Measurements from ENCODE around the gene JPH3. TPM values are rescaled to one million over a fixed set of nuclear protein-coding genes. Genes with fewer than 3 reads are reported as not detected.

JPH3 gene
- 3.7 TPM for polyA plus RNA-seq (2012; ENCODE audit: insufficient read depth, insufficient read length)

GRCh38 chr16:87602001-87602775, at the start of gene JPH3:
Gene JPH3 (plus strand): TSS chr16:87602508. CDS start chr16:87603147, 639 bp downstream.
- DNase-seq (ENCODE audit: low read depth, low spot score), result peak; percentile 9
- peak within 1 kb of the TSS; percentile 23 for H3K4me3 ChIP-seq (ENCODE audit: low read length)

GRCh38 chr16:87552772-87553573, 49.3 kb upstream of the JPH3 start:
- DNase-seq (ENCODE audit: low read depth, low spot score), result no peak

GRCh38 chr16:87554754-87555427, 47.4 kb upstream of the JPH3 start:
- no peak for DNase-seq (ENCODE audit: low read depth, low spot score)
- no peak overlapping the region for H3K4me3 ChIP-seq (ENCODE audit: low read length)

More at GRCh38 chr16:87552772-87553573, 49.3 kb upstream of the JPH3 start:
- no peak overlapping the region for H3K4me3 ChIP-seq (ENCODE audit: low read length)

- DNase-seq (ENCODE audit: low read depth, low spot score), result no peak
These were observed 46.7 kb upstream of the JPH3 start for GRCh38 chr16:87555647-87556046.

GRCh38 chr16:87556941-87557459, 45.3 kb upstream of the JPH3 start:
- H3K4me3 ChIP-seq (ENCODE audit: low read length), result no peak overlapping the region
- DNase-seq (ENCODE audit: low read depth, low spot score), result no peak

More at GRCh38 chr16:87555647-87556046, 46.7 kb upstream of the JPH3 start:
- no peak overlapping the region for H3K4me3 ChIP-seq (ENCODE audit: low read length)

GRCh38 chr16:87558682-87559081, 43.6 kb upstream of the JPH3 start:
- H3K4me3 ChIP-seq (ENCODE audit: low read length), result no peak overlapping the region
- DNase-seq (ENCODE audit: low read depth, low spot score), result no peak

- DNase-seq (ENCODE audit: low read depth, low spot score), result no peak
- no peak overlapping the region for H3K4me3 ChIP-seq (ENCODE audit: low read length)
These were observed 42.4 kb upstream of the JPH3 start for GRCh38 chr16:87559945-87560344.

GRCh38 chr16:87560428-87561199, 41.7 kb upstream of the JPH3 start:
- DNase-seq (ENCODE audit: low read depth, low spot score), result peak; percentile 18
- no peak overlapping the region for H3K4me3 ChIP-seq (ENCODE audit: low read length)

GRCh38 chr16:87561200-87562105, 40.9 kb upstream of the JPH3 start:
- DNase-seq (ENCODE audit: low read depth, low spot score), result no peak
- H3K4me3 ChIP-seq (ENCODE audit: low read length), result no peak overlapping the region

- H3K4me3 ChIP-seq (ENCODE audit: low read length), result no peak overlapping the region
- DNase-seq (ENCODE audit: low read depth, low spot score), result no peak
These were observed 40.1 kb upstream of the JPH3 start for GRCh38 chr16:87562201-87562600.

GRCh38 chr16:87563022-87563421, 39.3 kb upstream of the JPH3 start:
- no peak overlapping the region for H3K4me3 ChIP-seq (ENCODE audit: low read length)
- DNase-seq (ENCODE audit: low read depth, low spot score), result no peak

- no peak for DNase-seq (ENCODE audit: low read depth, low spot score)
- H3K4me3 ChIP-seq (ENCODE audit: low read length), result no peak overlapping the region
These were observed 38.4 kb upstream of the JPH3 start for GRCh38 chr16:87563714-87564523.

GRCh38 chr16:87564524-87564778, 37.9 kb upstream of the JPH3 start:
- DNase-seq (ENCODE audit: low read depth, low spot score), result no peak
- no peak overlapping the region for H3K4me3 ChIP-seq (ENCODE audit: low read length)

GRCh38 chr16:87569601-87570571, 32.4 kb upstream of the JPH3 start:
- H3K4me3 ChIP-seq (ENCODE audit: low read length), result no peak overlapping the region
- DNase-seq (ENCODE audit: low read depth, low spot score), result no peak

GRCh38 chr16:87570572-87570937, 31.8 kb upstream of the JPH3 start:
- DNase-seq (ENCODE audit: low read depth, low spot score), result no peak
- no peak overlapping the region for H3K4me3 ChIP-seq (ENCODE audit: low read length)

Data from Jurkat, Clone E6-1 (cell line).